Smooth muscle cell (in vitro differentiated cells): ENCODE data around the gene SERTAD4. TPM values are rescaled to one million over a fixed set of nuclear protein-coding genes. Genes with fewer than 3 reads are reported as not detected.

Experiments
- DNase-seq: peaks from one replicate; lab custom pipeline; 2025; ENCODE audit not compliant: unreplicated experiment; lab: John Stamatoyannopoulos, UW
- H2AFZ ChIP-seq: fragments of 200-600 bp; sonication (generic); 2 replicates; pipeline ENCODE4 v1.6.0; 2016; ENCODE audit warnings: antibody characterized with exemption, low read depth, mild to moderate bottlenecking
- H3F3A ChIP-seq: fragments of 200-600 bp; sonication (generic); 2 replicates; pipeline ENCODE4 v1.6.0; 2017; ENCODE audit warnings: antibody characterized with exemption, low read depth
- H3K27ac ChIP-seq: fragments of 200-600 bp; sonication (generic); 2 replicates; pipeline ENCODE4 v1.5.1; 2016; ENCODE audit warnings: low read depth, mild to moderate bottlenecking
- H3K27me3 ChIP-seq: fragments of 200-600 bp; sonication (generic); 2 replicates; pipeline ENCODE4 v1.6.1; 2016; ENCODE audit warnings: low read depth, mild to moderate bottlenecking
- H3K36me3 ChIP-seq: fragments of 200-600 bp; sonication (generic); 2 replicates; pipeline ENCODE4 v1.5.1; 2016; ENCODE audit warnings: low read depth
- H3K4me1 ChIP-seq: fragments of 200-600 bp; sonication (generic); 2 replicates; pipeline ENCODE4 v1.5.1; 2016; ENCODE audit warnings: low read depth
- H3K4me2 ChIP-seq: fragments of 200-600 bp; sonication (generic); 2 replicates; pipeline ENCODE4 v1.6.0; 2016; ENCODE audit warnings: mild to moderate bottlenecking
- H3K4me3 ChIP-seq: fragments of 200-600 bp; sonication (generic); 2 replicates; pipeline ENCODE4 v1.5.1; 2016; ENCODE audit warnings: mild to moderate bottlenecking
- H3K79me2 ChIP-seq: fragments of 200-600 bp; sonication (generic); 2 replicates; pipeline ENCODE4 v1.6.0; 2016; ENCODE audit warnings: low read depth, mild to moderate bottlenecking
- H3K9ac ChIP-seq: fragments of 200-600 bp; sonication (generic); 2 replicates; pipeline ENCODE4 v1.6.0; 2016; ENCODE audit warnings: low read depth
- H3K9me3 ChIP-seq: fragments of 200-600 bp; sonication (generic); replicated peaks from 2 replicates; pipeline ENCODE4 v1.5.1; 2016; ENCODE audit warnings: low read depth
- H4K20me1 ChIP-seq: fragments of 200-600 bp; sonication (generic); 2 replicates; pipeline ENCODE4 v1.6.0; 2016; ENCODE audit warnings: low read depth
- CTCF ChIP-seq: fragments of 200-600 bp; sonication (generic); IDR thresholded peaks from 2 replicates; pipeline ENCODE4 v1.5.1; 2017; ENCODE audit warnings: borderline replicate concordance, mild to moderate bottlenecking, antibody characterized with exemption; ENCODE audit not compliant: insufficient read depth, poor library complexity, severe bottlenecking
- WGBS: methylation state at CpG from one replicate; pipeline ENCODE4 v1.1.7; 2016; ENCODE audit warnings: low lambda C conversion rate; 5-methylcytosine and 5-hydroxymethylcytosine counted together
- polyA plus RNA-seq: library from polyadenylated mRNA; unstranded; fragments of >200 nt; fragmentation: Nextera tagmentation; extraction: Ambion mirVana; gene quantifications from 2 replicates; pipeline ENCODE4 v1.2.1, GENCODE V29; 2016
- total RNA-seq: library from RNA; depleted of rRNA; stranded (reverse); fragments of >200 nt; gene quantifications from 2 replicates; pipeline ENCODE4 v1.2.3, GENCODE V29; 2014

Gene SERTAD4
- total and polyA plus RNA-seq, 2 experiments from 2014 or later = 0.18 to 3.1 TPM

- Histone ChIP-seq H3K4me2 (peak overlapping the region; percentile 21), H3K9me3 (no peaks in the 10 kb centered on the region), H4K20me1 (no peaks in the 10 kb centered on the region), H3K36me3 (no peaks in the 10 kb centered on the region), H3K9ac (no peak overlapping the region), H3K27ac (no peak overlapping the region), H3F3A (peaks cover 9% of the 10 kb centered on the region), H3K79me2 (no peaks in the 10 kb centered on the region), H3K4me3 (no peak overlapping the region), H2AFZ (no peak overlapping the region), H3K27me3 (no peaks in the 10 kb centered on the region), H3K4me1 (peaks cover 12% of the 10 kb centered on the region)
- TF ChIP-seq CTCF = no peak
- DNase-seq = no peak
- whole genome bisulfite sequencing = 51% methylated on average over 6 of the region's 6 CpGs
Observed at GRCh38 chr1:210246447-210246846, 13.9 kb downstream of the SERTAD4 start.

GRCh38 chr1:210248341-210248740, 15.7 kb downstream of the SERTAD4 start:
- Histone ChIP-seq H3F3A (peaks cover 14% of the 10 kb centered on the region), H3K9me3 (no peaks in the 10 kb centered on the region), H3K27ac (no peak overlapping the region), H3K79me2 (no peaks in the 10 kb centered on the region), H4K20me1 (no peaks in the 10 kb centered on the region), H3K9ac (no peak overlapping the region), H2AFZ (no peak overlapping the region), H3K27me3 (peaks cover 16% of the 10 kb centered on the region), H3K4me3 (no peak overlapping the region), H3K36me3 (no peaks in the 10 kb centered on the region), H3K4me2 (no peak overlapping the region), H3K4me1 (peaks cover 23% of the 10 kb centered on the region)
- no peak for DNase-seq
- no peak for TF ChIP-seq CTCF
- 96% methylated on average over 4 of the region's 4 CpGs for WGBS

GRCh38 chr1:210250665-210250997, 18.0 kb downstream of the SERTAD4 start:
- Histone ChIP-seq H3K9me3 (no peaks in the 10 kb centered on the region), H3K4me2 (peak overlapping the region; percentile 98), H3K27ac (no peak overlapping the region), H3K9ac (no peak overlapping the region), H3K36me3 (no peaks in the 10 kb centered on the region), H3K4me1 (peaks cover 23% of the 10 kb centered on the region), H3K79me2 (no peaks in the 10 kb centered on the region), H2AFZ (no peak overlapping the region), H3F3A (peaks cover 14% of the 10 kb centered on the region), H3K27me3 (peaks cover 30% of the 10 kb centered on the region), H3K4me3 (peak overlapping the region; percentile 64), H4K20me1 (no peaks in the 10 kb centered on the region)
- no peak for DNase-seq
- WGBS = 5% methylated on average over 11 of the region's 11 CpGs
- TF ChIP-seq CTCF = no peak

GRCh38 chr1:210250998-210251679, 18.5 kb downstream of the SERTAD4 start:
- no peak for DNase-seq
- Histone ChIP-seq H3F3A (peaks cover 14% of the 10 kb centered on the region), H3K27ac (no peak overlapping the region), H3K4me1 (peaks cover 23% of the 10 kb centered on the region), H3K9ac (no peak overlapping the region), H2AFZ (peak overlapping the region; percentile 66), H3K27me3 (peaks cover 30% of the 10 kb centered on the region), H3K36me3 (no peaks in the 10 kb centered on the region), H4K20me1 (no peaks in the 10 kb centered on the region), H3K9me3 (no peaks in the 10 kb centered on the region), H3K4me3 (peak overlapping the region; percentile 64), H3K79me2 (no peaks in the 10 kb centered on the region), H3K4me2 (peak overlapping the region; percentile 98)
- whole genome bisulfite sequencing = 1% methylated on average over 36 of the region's 37 CpGs
- no peak for TF ChIP-seq CTCF
